GM12873 (cell line): ENCODE measurements around the gene RELN.

Source experiments
- TF ChIP-seq, protein P1 (sequence below): IDR thresholded peaks from 2 replicates; pipeline ENCODE4 v1.5.1; 2012; ENCODE audit warnings: low read depth, mild to moderate bottlenecking, moderate library complexity, low read length, control low read depth; ENCODE audit not compliant: insufficient read depth; ENCODE audit errors: missing control alignments

Gene RELN

DNA sequence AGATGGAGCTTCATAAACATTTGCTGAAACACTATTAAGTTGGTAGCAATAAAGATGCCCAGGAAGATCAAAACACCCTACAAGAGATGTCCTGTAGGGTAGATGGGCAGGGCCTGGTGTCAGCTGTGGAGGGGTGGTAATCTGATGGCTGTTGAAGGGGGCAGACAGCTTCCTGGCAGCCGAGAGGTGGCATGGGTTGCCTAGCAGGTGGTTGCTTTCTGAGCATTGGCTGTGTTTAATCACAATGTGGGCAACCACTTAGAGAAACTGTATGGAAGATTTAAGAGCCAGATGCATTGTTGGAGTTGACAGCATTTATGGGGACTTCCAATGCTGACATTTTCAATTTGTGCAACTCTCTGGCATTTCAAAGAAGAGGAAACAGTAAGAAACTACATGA lies 463.5 kb downstream of the RELN start:
- TF ChIP-seq, protein P1, sequence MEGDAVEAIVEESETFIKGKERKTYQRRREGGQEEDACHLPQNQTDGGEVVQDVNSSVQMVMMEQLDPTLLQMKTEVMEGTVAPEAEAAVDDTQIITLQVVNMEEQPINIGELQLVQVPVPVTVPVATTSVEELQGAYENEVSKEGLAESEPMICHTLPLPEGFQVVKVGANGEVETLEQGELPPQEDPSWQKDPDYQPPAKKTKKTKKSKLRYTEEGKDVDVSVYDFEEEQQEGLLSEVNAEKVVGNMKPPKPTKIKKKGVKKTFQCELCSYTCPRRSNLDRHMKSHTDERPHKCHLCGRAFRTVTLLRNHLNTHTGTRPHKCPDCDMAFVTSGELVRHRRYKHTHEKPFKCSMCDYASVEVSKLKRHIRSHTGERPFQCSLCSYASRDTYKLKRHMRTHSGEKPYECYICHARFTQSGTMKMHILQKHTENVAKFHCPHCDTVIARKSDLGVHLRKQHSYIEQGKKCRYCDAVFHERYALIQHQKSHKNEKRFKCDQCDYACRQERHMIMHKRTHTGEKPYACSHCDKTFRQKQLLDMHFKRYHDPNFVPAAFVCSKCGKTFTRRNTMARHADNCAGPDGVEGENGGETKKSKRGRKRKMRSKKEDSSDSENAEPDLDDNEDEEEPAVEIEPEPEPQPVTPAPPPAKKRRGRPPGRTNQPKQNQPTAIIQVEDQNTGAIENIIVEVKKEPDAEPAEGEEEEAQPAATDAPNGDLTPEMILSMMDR, result no peak

DNA sequence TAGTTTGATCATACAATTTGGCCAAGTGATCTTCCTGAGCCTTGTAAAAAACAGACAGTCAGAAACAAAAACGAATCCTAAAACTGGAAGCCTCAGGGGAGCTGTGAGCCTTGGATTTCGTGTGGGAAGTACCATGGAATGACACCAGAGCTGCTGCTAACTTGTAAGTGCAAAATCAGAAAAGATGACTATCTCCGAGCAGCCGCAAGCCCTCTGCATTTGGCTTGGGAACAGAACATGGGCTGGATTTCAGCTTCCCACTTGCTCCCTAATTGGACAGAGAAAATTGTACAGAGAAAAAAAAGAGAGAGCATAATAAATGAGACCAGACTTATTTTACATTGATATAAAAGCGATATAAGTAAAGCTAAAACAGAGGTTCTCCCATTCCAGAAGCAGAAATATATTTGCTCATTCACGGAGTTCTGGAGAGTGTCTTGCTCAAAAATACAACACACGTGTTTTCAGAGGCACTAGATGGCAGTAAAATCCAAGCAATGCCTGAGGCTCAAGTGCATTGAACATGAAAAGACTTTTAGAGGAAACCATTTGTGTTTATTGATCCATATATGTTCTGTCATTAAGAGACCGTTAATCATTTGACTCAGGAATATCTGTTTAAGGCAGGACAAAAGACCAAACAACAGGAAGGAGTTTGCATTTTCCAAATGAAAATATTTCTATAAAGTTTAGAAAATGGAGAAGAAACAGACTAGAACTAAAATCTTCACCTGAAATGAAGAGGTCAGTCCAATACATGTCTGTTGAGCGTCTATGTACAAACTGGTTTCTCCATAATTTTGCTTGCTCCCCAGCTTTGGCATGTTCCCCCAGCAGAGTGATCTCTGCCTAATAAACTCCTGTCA lies 465.2 kb downstream of the RELN start:
- TF ChIP-seq, protein P1, result peak; percentile 9

DNA sequence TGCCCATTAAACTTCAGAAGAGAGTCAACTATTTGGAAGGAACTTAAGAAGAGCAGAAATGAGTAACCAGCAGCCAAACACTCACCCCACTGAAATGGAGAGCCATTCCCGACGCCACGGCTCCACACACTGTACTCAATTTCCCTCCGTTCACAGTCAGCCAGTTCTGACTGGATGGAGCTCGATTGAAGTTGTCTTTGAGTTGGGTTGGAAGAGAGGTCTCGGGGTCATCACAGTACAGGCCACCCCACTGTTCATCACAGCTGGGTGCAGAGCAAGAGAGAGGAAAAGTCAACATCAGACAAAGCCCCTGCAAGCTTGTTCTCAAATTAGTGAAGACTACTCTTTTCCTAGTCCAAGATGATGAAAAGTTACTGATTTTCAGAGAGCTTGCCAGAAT lies 467.5 kb downstream of the RELN start:
- TF ChIP-seq, protein P1, result no peak

DNA sequence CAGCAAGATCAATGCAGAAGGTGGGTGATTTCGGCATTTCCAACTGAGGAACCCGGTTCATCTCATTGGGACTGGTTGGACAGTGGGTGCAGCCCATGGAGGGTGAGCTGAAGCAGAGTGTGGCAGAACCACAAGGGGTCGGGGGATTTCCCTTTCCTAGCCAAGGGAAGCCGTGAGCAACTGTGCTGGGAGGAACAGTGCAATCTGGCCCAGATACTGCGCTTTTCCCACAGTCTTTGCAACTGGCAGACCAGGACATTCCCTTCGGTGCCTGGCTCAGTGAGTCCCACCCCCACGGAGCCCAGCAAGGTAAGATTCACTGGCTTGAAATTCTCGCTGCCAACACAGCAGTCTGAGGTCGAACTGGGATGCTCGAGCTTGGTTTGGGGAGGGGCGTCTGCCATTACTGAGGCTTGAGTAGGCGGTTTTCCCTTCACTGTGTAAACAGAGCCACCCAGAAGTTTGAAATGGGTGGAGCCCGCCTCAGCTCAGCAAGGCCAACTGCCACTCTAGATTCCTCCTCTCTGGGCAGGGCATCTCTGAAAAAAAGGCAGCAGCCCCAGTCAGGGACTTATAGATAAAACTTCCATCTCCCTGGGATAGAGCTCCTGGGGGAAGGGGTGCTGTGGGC lies 484.8 kb downstream of the RELN start:
- TF ChIP-seq, protein P1, result no peak

DNA sequence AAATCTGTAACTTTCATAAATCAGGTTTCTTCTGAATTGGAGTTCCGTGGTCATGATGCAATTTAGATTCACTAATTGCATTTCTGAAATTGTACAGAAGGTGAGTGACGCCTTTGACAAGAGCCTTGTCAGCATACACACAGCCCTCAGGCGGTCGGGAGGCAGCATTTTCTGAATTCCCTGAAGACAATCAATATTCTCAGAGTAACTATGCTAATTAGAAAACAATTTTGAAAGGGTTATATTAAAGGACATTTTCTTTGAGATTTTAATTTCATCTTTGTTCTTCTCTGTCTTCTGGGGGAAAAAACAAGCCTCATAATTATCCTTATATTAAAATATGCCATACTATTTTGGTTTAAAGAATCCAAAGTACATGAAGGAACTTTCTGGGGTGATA lies 488.3 kb downstream of the RELN start:
- TF ChIP-seq, protein P1, result no peak

DNA sequence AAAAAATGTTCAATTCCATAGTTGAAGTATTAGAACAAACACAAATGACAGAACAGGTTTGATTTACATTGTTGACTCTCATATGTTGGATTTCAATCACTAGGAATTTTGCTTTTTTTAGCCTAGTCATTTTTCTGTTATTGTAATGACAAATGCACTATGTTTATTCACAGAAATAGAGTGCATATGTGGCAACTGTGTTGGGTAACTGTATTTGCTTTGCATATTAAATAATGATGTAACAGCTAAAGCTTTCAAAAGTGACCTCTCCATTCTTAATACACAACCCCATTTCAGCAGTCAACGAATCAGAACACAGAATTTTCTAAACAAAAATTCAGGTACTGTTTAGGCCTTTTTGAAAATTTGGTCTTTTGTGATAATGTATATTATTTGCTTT lies 489.5 kb downstream of the RELN start:
- TF ChIP-seq, protein P1, result no peak

DNA sequence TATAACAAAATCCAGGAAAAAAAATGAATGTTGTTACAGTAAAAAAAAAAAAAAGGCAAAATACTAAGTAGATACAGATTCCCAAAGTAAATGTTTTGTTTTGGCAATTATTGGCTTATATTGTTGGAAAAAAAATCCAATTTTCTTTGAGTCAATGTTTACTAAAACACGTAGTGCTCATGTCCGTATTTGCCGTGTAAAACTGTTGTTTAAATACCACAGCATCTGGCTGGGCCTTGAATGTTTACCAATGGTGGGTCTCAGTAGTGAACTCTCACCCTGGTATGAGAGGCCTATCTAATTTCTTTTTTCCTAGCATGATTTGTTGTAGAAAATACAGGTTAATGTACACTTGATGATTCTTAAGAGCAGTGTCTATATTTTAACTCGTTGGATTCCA lies 502.0 kb downstream of the RELN start:
- TF ChIP-seq, protein P1, result no peak
